SK-N-MC (cell line): ENCODE data around the gene ADGRG3.

Experiments used
- EZH2 ChIP-seq: fragments of 200-600 bp; sonication (generic); IDR thresholded peaks from one replicate; pipeline ENCODE4 v1.6.1; 2017; ENCODE audit warnings: antibody characterized with exemption
- FOXP2 ChIP-seq: optimal IDR thresholded peaks from 2 replicates; pipeline ENCODE3; 2011; ENCODE audit warnings: mild to moderate bottlenecking, moderate library complexity; ENCODE audit not compliant: insufficient read depth; ENCODE audit errors: extremely low read length, control extremely low read depth
- POLR2AphosphoS5 ChIP-seq: IDR thresholded peaks from 2 replicates; pipeline ENCODE4 v1.6.1; 2012; ENCODE audit warnings: mild to moderate bottlenecking, low read depth, low read length, borderline replicate concordance

DNA sequence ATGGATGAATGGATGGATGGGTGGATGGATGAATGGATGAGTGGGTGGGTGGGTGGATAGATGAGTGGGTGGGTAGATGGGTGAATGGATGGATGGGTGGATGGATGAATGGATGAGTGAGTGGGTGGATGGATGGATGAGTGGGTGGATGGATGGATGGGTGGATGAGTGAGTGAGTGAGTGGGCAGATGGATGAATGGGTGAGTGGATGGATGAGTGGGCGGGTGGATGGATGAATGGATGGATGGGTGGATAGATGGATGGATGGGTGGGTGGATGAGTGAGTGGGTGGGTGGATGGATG is 61.0 kb downstream of the ADGRG3 start:
- no peak for TF ChIP-seq EZH2
- no peak for TF ChIP-seq POLR2AphosphoS5
- TF ChIP-seq FOXP2: no peak
